ENCODE results near the gene SAP30. TPM values are rescaled to one million over a fixed set of nuclear protein-coding genes. Genes with fewer than 3 reads are reported as not detected.

The SAP30 gene
- total RNA-seq, 1 donor from 2014 or later: 8.6 TPM

GRCh38 chr4:173415092-173415491, 44.3 kb downstream of the SAP30 start:
- no peak for DNase-seq (ENCODE audit: low spot score)

GRCh38 chr4:173415885-173416653, 45.3 kb downstream of the SAP30 start:
- no peak for DNase-seq (ENCODE audit: low spot score)

- no peak for DNase-seq (ENCODE audit: low spot score)
These were observed 47.1 kb downstream of the SAP30 start for GRCh38 chr4:173417833-173418232.

- no peak for DNase-seq (ENCODE audit: low spot score)
These were observed 47.9 kb downstream of the SAP30 start for GRCh38 chr4:173418639-173419038.

- DNase-seq (ENCODE audit: low spot score): no peak
These were observed 49.6 kb downstream of the SAP30 start for GRCh38 chr4:173420324-173420752.

- DNase-seq (ENCODE audit: low spot score): no peak
These were observed 50.0 kb downstream of the SAP30 start for GRCh38 chr4:173420801-173421200.

GRCh38 chr4:173424899-173425805, 54.4 kb downstream of the SAP30 start:
- no peak for DNase-seq (ENCODE audit: low spot score)

GRCh38 chr4:173426064-173426463, 55.3 kb downstream of the SAP30 start:
- no peak for DNase-seq (ENCODE audit: low spot score)

Other genes starting within 250 kb of the SAP30 start
- 49.7 TPM for gene GALNT7, start 202.1 kb upstream of the SAP30 start, total RNA-seq
- gene HMGB2, start 36.6 kb upstream of the SAP30 start, total RNA-seq: 51.8 TPM
- 2.3 TPM for gene SCRG1, start 28.2 kb downstream of the SAP30 start, total RNA-seq
- gene HAND2, start 159.3 kb downstream of the SAP30 start, total RNA-seq: 0.21 TPM

All from ureter (tissue), 1 donor.